Measurements from ENCODE around the gene LSR. TPM values are rescaled to one million over a fixed set of nuclear protein-coding genes. Genes with fewer than 3 reads are reported as not detected.
"Not testable (repeated sequence)": the region's sequence is repeated elsewhere in the genome, so short reads cannot be mapped to it uniquely, and the experiment has no call there.

Gene LSR
- total and polyA plus RNA-seq, 8 donors = 50.6 to 130 (median 61.4) TPM

GRCh38 chr19:35281303-35281702 is 32.5 kb downstream of the LSR start:
- Histone ChIP-seq H3K4me3 (no peak overlapping the region), H3K4me1 (peaks cover 0 to 22% of the 10 kb centered on the region in 2 donors), H3K36me3 (peaks cover 0 to 36% of the 10 kb centered on the region in 2 donors), H3K27ac (no peak overlapping the region), H3K27me3 (peaks cover 0 to 24% of the 10 kb centered on the region in 2 donors), H3K9me3 (no peaks in the 10 kb centered on the region)
- intact Hi-C loops (cut with DNase I) = no loop called here
- ATAC-seq (no peak), DNase-seq (no peak)
- no peak for TF ChIP-seq CTCF (IDR thresholded peaks at IDR 0.05)

GRCh38 chr19:35284153-35285094 is 35.6 kb downstream of the LSR start:
- Histone ChIP-seq H3K9me3 (no peaks in the 10 kb centered on the region), H3K36me3 (peaks cover 0 to 5% of the 10 kb centered on the region in 2 donors), H3K27ac (no peak overlapping the region), H3K27me3 (peaks cover 0 to 29% of the 10 kb centered on the region in 2 donors), H3K4me3 (no peak overlapping the region), H3K4me1 (peaks cover 0 to 22% of the 10 kb centered on the region in 2 donors)
- DNase-seq (no peak), ATAC-seq (no peak)
- TF ChIP-seq CTCF (IDR thresholded peaks at IDR 0.05) = no peak
- intact Hi-C loops (cut with DNase I) = no loop called here

GRCh38 chr19:35285095-35285449 is 36.3 kb downstream of the LSR start:
- no peak overlapping the region for H3K27ac ChIP-seq
- no peak for TF ChIP-seq CTCF (IDR thresholded peaks at IDR 0.05)
- H3K4me3 ChIP-seq = no peak overlapping the region
- peaks cover 0 to 22% of the 10 kb centered on the region in 2 donors for H3K4me1 ChIP-seq
- intact Hi-C loops (cut with DNase I) = no loop called here
- H3K9me3 ChIP-seq = no peaks in the 10 kb centered on the region
- H3K36me3 ChIP-seq = no peaks in the 10 kb centered on the region
- DNase-seq (no peak), ATAC-seq (no peak)
- peaks cover 0 to 29% of the 10 kb centered on the region in 2 donors for H3K27me3 ChIP-seq

- H3K27ac ChIP-seq; H3K4me3 ChIP-seq; intact Hi-C loops (cut with DNase I): not testable (repeated sequence)
Observed at GRCh38 chr19:35285465-35285864, 36.7 kb downstream of the LSR start.

GRCh38 chr19:35286101-35286500 is 37.3 kb downstream of the LSR start:
- Histone ChIP-seq H3K27me3 (peaks cover 0 to 30% of the 10 kb centered on the region in 2 donors), H3K4me1 (peaks cover 0 to 22% of the 10 kb centered on the region in 2 donors)
- H3K9me3 ChIP-seq; ATAC-seq; H3K36me3 ChIP-seq; intact Hi-C loops (cut with DNase I); H3K4me3 ChIP-seq; H3K27ac ChIP-seq; DNase-seq: not testable (repeated sequence)

More at GRCh38 chr19:35285465-35285864, 36.7 kb downstream of the LSR start:
- not testable (repeated sequence) for H3K9me3 ChIP-seq, ATAC-seq, DNase-seq, H3K36me3 ChIP-seq
- peaks cover 0 to 22% of the 10 kb centered on the region in 2 donors for H3K4me1 ChIP-seq
- H3K27me3 ChIP-seq = peaks cover 0 to 29% of the 10 kb centered on the region in 2 donors

- H3K4me1 ChIP-seq = peaks cover 0 to 10% of the 10 kb centered on the region in 2 donors
- no peak overlapping the region for H3K4me3 ChIP-seq
- DNase-seq (no peak), ATAC-seq (no peak)
- peaks cover 0 to 31% of the 10 kb centered on the region in 2 donors for H3K27me3 ChIP-seq
- no peaks in the 10 kb centered on the region for H3K9me3 ChIP-seq
- H3K36me3 ChIP-seq = no peaks in the 10 kb centered on the region
- no peak for TF ChIP-seq CTCF (IDR thresholded peaks at IDR 0.05)
- intact Hi-C loops (cut with DNase I) = no loop called here
- H3K27ac ChIP-seq = no peak overlapping the region
Observed at GRCh38 chr19:35287713-35288112, 38.9 kb downstream of the LSR start.
